Stromal cell of bone marrow (primary cell): ENCODE data around the gene DEPDC1B.
"Not testable (repeated sequence)": the region's sequence is repeated elsewhere in the genome, so short reads cannot be mapped to it uniquely, and the experiment has no call there.

Experiments used
- DNase-seq: peaks from one replicate; pipeline ENCODE4 v3.0.0-alpha.2; 2012; ENCODE audit warnings: low read depth

DEPDC1B gene

DNA sequence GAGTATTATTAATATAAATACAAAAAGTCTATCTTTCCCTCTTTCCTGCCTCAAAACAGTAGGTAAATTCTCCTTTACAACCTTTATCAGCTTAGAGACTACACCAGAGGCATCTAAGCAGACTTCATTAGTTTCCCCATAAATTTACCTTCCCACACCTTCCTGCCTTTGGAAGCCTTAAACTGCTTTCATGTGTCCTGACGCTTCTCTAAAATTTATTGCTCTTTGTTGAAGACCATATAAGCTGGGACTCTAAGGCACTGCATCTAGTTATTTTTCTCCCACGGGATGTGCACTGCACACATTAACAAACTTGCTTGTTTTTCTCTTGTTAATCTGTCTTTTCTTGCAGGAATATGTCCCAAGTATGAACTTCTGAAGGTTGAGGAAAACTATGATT, 51.8 kb downstream of the DEPDC1B start:
- DNase-seq = no peak

DNA sequence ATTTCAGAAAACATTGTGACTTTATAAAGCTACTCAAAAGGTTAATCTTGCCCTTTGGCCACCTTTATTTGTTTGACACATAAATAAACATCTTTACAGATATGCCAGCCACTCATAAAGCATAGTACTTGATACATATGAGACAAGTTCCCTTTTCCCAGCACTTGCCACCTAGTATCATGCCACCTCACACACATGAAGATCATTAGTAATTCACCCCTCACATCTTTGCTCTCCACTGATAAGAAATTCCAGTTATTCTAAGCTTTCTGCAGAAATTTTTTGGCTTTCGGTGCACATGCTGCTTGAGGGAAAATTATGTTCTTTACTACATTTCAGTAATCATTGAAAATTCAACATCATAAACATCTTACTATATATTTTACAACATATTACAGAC, 59.1 kb downstream of the DEPDC1B start:
- DNase-seq = no peak

DNA sequence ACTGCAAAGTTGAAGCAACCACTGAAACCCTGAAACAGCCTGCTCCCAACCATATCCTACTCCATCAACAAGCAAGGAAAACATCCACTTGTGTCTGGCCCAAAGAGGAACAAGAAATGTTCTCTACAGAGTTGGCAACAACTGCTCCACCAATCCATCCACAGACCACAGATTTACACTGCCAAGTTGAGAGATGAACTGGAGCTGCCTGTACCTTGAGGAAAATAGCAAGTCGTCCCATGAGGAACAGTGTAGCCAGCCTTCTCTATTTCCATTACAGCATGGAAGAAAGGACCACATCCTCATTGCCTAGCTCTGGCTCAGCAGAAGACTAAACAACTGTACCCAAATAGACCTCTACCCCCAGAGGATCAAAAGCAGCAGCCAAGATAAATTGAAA, 60.4 kb downstream of the DEPDC1B start:
- DNase-seq = no peak

DNA sequence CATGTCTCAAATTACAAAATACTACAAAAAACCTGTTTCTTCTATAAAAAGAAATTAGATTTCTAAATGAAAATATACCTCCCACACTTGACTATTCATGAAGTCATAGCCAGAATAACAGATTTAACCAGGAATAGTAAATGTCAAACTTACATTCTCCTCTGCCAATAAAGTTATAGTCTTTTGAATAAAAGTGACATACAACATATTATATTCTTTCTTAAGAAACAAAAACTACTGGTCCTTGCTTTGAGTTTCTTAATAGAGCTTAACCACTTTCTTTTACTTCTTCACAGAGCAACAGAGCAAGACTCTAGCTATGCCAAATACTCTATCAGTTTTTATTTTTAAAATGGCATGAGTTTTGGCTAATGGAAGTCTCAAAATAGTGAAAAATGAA, 61.7 kb downstream of the DEPDC1B start:
- DNase-seq = no peak

DNA sequence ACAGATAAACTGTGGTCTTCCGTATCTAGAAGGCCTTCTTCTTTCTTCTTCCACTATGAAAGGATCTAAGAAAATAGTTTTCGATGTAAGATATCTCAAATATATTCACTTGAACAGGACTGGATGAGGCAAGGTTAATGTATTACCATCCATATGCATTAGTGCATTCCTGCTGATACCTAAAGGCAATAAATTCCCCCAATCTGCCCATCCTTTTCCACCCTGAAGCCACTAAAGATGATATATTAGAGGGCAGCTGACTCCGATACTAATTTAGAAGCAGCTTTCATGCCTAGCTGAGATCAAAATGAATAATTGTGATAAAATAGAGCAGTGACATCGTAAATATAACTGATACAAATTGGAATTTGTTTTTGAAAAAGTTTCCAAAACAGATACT, 63.3 kb downstream of the DEPDC1B start:
- DNase-seq = no peak

DNA sequence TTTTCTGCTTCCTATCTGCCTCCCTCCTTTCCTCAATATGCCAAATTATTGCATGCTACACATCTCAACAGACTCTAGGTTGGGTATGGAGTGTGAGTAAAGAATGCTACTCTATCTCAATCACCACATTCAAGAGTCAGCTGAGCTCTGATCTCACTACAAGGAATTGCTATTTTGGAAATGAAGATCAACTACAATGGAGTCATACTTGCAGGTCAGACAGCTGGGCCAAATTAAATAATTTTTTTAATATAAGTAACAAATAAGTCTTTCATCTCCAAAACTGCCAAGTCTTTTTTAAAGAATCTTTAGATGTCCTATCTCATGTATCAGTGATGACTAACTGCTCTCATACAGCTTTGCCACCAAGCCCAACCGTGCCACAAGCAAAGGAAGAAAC, 64.0 kb downstream of the DEPDC1B start:
- no peak for DNase-seq

DNA sequence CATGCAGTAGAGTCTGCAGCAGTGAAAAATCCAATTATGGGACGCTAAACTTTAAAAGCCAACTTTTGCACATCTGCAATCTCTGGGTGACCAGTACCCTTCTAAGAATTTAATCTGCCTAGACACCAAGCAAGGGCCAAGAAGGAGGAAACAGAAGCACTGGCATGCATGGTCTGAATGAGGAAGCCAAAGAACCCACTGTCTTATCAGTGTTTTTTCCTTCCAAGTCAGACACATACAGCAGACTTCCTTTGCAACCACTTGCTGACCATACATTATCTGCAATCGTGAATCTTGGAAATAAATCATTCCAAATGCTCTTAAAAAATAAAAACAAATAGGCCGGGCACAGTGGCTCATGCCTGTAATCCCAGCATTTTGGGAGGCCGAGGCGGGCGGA, 65.9 kb downstream of the DEPDC1B start:
- DNase-seq = no peak

DNA sequence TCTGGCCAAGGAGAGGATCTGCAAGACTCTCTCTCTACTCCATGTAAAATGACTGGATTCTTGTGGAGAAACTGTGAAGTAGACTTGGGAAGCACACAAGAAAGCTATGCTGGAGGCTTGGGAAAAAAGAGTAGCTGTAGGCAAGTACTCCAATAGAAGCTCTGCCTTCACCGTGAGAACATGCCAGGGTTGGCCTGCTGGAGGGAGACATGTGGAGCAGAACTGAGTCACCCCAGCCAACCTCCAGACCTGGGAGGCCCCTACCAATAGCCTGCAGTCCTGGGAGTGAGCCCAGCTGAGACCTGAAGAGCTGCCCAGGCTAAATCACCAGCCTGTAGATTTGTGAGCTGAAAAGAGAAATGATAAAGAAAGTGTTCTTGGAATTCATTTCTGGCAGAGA, 66.6 kb downstream of the DEPDC1B start:
- DNase-seq = peak; percentile 45

DNA sequence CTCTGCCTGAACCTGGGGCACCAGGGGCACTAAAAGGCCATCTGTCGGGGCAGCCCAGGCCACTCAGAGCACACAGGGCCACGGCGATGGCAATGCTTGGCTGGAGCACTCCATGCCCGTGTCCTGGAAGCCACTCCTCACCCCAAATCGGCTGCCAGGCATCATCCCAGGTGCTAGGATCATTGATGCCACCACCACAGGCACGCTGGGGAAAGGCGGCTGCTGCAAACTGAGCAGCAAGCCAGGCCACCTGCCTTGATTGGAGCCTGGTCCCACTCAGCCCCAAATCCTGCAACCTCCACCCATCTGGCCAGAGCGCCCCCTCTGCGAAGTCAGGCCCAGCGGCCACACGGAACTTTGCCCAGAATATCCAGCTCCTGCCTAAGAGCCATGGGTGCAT, 67.8 kb downstream of the DEPDC1B start:
- no peak for DNase-seq

DNA sequence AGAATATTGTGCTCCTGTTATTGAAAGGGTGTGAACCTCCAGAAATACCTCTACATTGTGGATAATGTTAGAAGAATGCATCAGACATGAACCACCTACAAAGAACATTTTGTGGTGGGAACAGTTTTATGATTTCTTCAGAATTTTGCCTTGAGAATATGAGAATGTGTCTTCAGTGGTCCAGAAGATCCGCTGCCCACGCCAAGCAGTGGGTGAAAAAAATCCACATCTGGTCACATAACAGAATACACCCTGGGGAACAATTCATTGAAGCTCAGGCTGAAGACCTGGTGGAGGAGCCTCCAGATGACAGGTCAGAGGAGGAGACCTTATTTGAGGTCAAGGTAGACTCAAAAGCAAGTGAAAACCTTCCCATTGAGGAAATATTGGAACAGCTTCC, 69.1 kb downstream of the DEPDC1B start:
- DNase-seq = no peak

DNA sequence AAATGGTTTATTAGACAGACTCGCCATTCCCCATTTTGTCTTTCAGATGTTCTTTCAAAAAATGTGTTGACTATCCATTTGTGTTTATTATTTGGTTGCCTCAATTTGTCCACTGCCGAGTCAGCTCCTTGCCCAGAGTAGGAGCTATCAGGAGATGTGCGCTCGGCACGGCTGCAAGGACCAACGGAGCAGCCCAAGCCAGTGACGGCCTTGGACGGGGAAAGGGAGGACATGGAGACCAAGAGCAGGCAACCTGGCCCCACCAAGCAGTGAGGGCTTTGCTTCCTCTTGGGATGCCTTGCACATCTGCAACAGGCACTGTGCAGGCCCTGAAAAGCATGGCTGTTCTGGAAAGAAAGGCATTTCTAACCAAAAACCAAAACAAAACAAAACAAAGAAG, 69.8 kb downstream of the DEPDC1B start:
- no peak for DNase-seq

DNA sequence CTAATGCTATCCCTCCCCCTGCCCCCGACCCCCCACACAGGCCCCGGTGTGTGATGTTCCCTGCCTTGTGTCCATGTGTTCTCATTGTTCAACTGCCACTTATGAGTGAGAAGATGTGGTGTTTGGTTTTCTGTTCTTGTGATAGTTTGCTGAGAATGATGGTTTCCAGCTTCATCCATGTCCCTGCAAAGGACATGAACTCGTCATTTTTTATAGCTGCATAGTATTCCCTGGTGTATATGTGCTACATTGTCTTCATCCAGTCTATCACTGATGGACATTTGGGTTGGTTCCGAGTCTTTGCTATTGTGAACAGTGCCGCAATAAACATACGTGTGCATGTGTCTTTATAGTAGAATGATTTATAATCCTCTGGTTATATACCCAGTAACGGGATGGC, 75.1 kb downstream of the DEPDC1B start:
- not testable (repeated sequence) for DNase-seq

DNA sequence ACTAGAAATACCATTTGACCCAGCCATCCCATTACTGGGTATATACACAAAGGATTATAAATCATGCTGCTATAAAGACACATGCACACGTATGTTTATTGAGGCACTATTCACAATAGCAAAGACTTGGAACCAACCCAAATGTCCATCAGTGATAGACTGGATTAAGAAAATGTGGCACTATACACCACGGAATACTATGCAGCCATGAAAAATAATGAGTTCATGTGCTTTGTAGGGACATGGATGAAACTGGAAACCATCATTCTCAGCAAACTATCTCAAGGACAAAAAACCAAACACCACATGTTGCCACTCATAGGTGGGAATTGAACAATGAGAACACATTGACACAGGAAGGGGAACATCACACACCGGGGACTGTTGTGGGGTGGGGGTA, 79.2 kb downstream of the DEPDC1B start:
- DNase-seq = not testable (repeated sequence)

DNA sequence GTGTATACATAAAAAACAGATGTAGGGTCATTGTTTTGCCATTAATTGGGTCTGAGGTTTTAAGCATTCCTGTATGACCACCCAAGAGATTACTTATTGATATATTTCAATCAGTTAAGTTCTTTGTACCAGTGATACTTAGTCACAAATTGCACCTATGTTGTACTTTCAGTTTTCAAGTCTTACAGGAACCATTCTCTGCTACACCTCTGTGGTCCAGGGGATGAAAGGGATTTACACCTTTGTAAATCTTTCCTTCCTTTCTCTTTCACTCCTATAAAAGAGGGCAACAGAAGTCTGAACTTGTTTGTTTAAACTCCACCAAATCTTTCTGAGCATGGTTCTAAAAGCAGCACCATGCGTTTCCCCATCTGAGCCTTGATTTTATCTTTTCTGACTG, 86.1 kb downstream of the DEPDC1B start:
- DNase-seq = no peak

DNA sequence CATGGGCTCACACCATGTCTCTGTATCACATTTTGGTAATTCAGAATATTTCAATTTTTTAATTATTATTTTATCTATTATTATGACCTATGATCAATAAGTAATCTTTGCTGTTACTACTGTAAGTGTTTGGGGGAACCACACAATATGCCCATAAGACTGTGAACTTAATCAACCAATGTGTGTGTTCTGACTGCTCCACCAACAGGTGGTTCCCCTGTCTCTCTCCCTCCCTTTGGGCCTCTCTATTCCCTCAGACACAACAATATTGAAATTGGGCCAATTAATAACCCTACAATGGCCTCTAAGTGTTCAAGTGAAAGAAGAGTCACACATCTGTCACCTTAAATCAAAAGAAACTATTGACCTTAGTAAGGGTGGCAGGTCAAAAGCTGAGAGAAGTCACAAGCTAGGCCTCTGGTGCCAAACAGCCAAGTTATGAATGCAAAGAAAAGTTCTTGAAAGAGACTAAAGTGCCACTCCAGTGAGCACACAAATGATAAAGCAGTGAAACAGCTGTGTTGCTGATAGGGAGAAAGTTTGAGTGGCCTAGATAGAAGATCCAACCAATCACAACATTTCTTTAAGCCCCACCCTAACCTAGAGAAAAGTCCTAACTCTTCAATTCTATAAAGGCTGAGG, 88.7 kb downstream of the DEPDC1B start:
- DNase-seq = no peak

DNA sequence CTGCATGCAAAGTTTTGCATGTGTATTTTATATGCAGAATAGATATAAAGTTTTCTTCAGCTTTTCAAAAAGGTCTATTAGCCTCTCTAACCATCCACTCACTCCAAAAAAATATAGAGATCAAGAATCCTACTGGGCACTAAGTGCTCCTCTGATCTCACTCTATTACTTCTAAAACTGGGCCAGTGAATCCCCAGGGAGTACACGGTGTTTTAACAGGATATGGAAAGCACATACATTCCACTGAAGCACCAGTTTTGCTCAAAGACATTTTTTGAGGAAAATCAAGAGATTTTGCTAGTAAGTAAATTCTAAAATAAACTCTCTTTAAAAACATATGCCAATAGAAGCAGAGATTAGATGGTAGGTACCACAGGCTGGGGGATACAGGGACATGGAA, 95.2 kb downstream of the DEPDC1B start:
- DNase-seq = peak; percentile 1

DNA sequence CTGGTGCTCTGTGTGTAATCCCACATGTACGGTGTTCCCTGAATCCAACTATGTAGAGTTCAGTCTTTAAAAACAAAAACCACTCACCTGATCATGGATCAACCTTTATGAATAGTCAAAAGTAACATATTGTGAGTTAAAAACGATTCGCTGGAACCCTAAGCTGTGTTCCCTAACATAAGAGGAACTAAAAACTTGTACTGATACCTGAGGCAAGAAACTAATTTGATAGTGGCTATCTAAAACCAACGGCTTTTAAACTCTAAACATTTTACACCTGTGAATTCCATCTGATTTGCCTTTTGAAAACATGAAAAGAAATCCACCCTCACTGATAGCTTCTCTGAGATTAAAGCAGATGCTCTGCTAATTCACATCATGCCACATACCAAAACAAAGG, 101.5 kb downstream of the DEPDC1B start:
- no peak for DNase-seq

DNA sequence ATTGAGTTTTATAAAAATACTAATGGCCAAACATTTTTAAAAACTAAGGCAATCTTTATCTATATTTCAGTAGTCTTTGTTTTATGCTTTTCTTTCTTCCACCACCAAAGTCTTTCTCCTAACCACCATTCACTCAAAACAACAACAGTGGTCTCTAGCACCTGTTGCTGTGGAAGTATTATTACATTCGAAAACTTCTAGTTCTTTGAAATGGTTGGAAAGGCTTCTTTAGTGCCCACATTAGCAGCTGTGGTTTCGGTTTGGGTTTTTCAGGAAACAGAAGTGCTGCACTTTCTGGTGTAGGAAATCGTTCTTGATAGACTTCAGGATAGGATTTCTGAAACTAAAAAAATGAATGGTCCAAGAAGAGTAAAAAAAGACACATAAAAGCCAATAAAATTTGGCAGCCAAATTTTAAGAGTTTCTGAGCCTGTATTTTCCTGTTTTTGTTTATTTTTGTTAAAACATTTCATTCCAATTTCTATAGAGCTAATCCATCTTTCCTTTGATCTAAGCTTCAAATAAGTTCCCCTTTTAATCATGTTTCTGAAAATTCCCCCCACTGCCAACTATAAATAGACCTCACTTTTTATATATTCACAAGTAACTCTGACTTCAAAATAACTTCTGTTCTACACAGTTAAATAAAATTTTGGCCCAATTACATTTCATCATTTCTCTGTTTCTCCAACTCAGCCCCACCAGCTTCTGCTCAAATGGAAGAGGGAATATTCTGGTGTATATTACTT, 102.2 kb downstream of the DEPDC1B start:
- DNase-seq = peak; percentile 14

DNA sequence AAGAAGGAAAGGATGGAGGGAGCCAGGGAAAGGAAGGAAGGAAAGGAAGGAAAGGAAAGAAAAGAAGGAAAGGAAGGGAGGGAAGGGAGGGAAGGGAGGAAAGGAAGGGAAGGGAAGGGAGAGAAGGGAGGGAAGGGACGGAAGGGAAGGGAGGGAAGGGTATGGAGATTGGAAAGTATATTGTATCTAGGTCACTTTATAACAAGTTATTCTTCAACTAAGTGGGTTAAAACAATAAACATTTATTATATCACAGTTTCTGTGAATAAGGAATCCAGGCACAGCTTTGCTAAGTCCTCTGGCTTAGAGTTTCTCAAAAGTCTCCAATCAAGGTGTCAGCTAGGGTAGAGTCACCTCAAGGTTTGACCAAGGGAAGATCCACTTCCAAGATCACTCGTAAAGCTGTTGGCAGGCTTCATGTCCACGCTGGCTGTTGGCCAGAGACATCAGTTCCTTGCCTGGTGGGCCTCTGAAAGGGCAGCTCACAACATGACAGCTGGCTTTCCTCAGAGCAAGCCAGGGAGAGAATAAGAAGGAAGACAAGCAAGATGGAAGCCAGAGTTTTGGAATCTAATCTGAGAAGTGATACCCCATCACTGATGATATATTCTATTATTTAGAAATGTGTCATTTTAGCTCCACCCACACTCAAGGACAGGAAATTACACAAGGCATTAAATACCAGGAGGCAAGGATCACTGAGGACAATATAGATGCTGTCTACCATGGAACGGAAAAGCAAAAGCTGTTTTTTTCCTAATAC, 105.1 kb downstream of the DEPDC1B start:
- no peak for DNase-seq

DNA sequence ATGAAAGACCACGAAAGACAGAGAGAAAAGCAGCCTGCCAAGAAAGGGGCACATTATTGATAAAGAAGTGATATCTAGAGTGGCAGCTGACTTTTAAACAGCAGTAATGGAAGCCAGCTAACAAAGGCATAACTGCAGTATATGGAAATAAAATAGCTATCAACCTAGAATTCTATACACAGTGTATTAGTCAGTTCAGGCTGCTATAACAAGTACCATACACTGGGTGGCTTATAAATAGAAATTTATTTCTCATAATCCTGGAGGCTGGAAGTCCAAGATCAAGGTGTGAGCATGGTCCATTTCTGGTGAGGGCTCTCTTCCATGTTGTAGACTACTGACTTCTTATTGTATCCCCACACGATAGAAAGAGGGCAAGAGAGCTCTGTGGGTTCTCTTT, 109.8 kb downstream of the DEPDC1B start:
- no peak for DNase-seq

DNA sequence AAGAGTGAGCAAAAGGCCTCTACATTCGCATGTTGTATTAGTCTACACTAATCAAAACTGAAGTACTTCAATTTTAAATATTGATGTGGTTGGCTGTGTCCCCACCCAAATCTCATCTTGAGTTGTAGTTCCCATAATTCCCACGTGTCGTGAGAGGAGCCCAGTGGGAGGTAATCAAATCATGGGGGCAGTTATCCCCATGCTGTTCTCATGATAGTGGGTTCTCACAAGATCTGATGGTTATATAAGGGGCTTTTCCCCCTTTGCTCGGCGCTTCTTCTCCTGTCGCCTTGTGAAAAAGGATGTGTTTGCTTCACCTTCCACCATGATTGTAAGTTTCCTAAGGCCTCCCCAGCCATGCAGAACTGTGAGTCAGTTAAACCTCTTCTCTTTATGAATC, 112.7 kb downstream of the DEPDC1B start:
- not testable (repeated sequence) for DNase-seq

DNA sequence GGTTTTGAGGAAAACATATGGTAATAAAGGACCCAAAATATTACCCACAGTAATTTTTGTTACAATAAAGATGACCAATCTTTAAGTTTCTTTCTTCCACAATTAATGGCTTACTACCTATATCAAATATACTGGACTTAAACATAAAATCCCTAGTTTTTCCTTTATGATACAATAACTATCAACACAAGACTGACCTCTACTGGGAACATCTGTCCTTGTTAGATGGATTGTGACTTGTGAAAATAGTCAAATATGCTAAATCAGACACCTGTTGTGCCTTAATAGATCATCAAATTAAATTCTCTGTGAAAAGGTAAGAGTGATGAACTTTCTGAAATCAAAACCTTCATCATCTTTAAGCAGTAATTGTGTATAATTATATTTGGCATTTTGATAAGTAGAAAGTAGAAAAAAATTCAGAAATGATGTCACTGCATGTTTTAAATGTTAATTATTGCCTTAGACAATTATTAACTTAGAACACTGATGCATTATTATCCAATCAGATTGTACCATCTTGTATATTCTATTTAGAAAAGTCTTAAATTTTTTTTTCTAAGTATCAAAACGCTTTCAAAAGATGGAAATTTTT, 113.6 kb downstream of the DEPDC1B start:
- DNase-seq = peak; percentile 26

DNA sequence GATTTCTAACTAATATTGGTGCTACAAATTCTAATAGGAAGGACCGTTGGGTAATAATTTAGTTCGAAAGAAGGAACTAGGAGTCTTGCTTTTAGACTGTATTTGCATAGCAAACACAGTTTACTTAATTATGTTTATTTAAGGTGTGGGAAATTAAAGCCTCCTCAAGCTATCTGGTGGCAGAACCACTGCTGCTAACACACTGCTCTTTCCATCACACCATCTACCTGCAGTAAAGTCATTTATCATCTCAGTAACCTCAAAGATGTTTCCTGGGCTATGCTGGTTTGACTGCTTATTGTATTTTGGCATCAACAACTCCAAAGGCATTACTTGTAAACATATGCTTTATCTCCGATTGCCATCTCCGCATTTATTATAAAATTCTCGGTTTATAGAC, 114.3 kb downstream of the DEPDC1B start:
- no peak for DNase-seq
